ENCODE measurements around the gene UMOD.

Gene UMOD

DNA sequence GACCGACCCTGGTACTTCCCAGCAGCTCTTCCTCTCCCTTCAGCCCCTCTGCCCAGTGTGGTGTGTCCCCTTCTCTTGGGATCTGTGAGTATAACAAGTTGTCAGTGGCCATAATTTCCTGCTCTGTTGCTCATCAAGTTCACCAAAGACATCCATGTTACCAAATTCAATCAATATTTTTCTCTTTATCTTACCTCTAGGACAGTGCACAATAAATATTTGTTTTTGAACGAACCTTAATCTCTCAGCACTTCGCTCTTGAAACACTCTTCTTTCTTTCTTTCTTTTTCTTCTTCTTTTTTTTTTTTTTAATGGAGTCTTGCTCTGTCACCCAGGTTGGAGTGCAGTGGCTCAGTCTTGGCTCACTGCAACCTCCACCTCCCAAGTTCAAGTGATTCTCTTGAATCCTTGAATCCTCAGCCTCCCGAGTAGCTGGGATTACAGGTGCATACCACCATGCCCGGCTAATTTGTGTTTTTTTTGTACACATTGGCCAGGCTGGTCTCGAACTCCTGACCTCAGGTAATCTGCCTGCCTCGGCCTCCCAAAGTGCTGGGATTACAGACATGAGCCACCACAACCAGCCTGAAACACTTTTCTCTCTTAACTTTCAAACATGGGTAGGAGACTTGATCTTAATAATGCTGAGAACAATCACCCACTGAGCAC is 2.7 kb upstream of the UMOD start:
- no peaks in the 10 kb centered on the region for H3K36me3 ChIP-seq (ENCODE audit: control insufficient read depth, insufficient read depth, low read length)
- H3K4me3 ChIP-seq (ENCODE audit: low read depth, low read length) = no peak overlapping the region
- no peaks in the 10 kb centered on the region for H3K9me3 ChIP-seq (ENCODE audit: control insufficient read depth, insufficient read depth, low read length)
- peaks cover under 1% of the 10 kb centered on the region for H3K27me3 ChIP-seq (ENCODE audit: control insufficient read depth, insufficient read depth, low read length)
- no peaks in the 10 kb centered on the region for H3K4me1 ChIP-seq (ENCODE audit: control insufficient read depth, insufficient read depth, low read length)
- no peak overlapping the region for H3K9ac ChIP-seq (ENCODE audit: low read depth, low read length)

DNA sequence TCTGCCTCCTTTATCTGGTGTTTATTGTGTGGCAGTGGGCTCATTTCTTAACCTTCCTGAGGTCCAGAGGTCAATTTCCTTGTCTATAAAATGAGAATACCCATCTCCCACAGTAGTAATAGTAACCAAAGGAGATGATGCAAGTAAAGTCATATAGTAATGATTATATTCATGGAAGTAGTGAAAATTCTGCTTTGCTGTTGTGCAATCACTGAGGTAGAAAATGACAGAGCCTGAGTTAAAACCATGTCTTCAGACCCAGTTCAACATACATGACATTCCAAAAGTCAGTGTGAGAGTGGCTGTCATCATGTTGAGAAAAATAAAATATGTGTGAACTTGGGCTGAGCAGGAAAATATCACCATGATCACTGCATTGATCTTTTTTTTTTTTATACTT is 864 bp upstream of the UMOD start:
- Histone ChIP-seq H3K9me3 (ENCODE audit: control insufficient read depth, insufficient read depth, low read length) (no peaks in the 10 kb centered on the region), H3K9ac (ENCODE audit: low read depth, low read length) (no peak overlapping the region), H3K4me3 (ENCODE audit: low read depth, low read length) (no peak overlapping the region), H3K36me3 (ENCODE audit: control insufficient read depth, insufficient read depth, low read length) (no peaks in the 10 kb centered on the region), H3K4me1 (ENCODE audit: control insufficient read depth, insufficient read depth, low read length) (no peaks in the 10 kb centered on the region), H3K27me3 (ENCODE audit: control insufficient read depth, insufficient read depth, low read length) (no peaks in the 10 kb centered on the region)

- no peak overlapping the region for H3K4me3 ChIP-seq (ENCODE audit: low read depth, low read length)
- no peaks in the 10 kb centered on the region for H3K4me1 ChIP-seq (ENCODE audit: control insufficient read depth, insufficient read depth, low read length)
- no peak overlapping the region for H3K9ac ChIP-seq (ENCODE audit: low read depth, low read length)
- H3K27me3 ChIP-seq (ENCODE audit: control insufficient read depth, insufficient read depth, low read length) = no peaks in the 10 kb centered on the region
- H3K36me3 ChIP-seq (ENCODE audit: control insufficient read depth, insufficient read depth, low read length) = no peaks in the 10 kb centered on the region
- H3K9me3 ChIP-seq (ENCODE audit: control insufficient read depth, insufficient read depth, low read length) = no peaks in the 10 kb centered on the region
Observed at GRCh38 chr16:20349615-20350014, 2.9 kb downstream of the UMOD start.

DNA sequence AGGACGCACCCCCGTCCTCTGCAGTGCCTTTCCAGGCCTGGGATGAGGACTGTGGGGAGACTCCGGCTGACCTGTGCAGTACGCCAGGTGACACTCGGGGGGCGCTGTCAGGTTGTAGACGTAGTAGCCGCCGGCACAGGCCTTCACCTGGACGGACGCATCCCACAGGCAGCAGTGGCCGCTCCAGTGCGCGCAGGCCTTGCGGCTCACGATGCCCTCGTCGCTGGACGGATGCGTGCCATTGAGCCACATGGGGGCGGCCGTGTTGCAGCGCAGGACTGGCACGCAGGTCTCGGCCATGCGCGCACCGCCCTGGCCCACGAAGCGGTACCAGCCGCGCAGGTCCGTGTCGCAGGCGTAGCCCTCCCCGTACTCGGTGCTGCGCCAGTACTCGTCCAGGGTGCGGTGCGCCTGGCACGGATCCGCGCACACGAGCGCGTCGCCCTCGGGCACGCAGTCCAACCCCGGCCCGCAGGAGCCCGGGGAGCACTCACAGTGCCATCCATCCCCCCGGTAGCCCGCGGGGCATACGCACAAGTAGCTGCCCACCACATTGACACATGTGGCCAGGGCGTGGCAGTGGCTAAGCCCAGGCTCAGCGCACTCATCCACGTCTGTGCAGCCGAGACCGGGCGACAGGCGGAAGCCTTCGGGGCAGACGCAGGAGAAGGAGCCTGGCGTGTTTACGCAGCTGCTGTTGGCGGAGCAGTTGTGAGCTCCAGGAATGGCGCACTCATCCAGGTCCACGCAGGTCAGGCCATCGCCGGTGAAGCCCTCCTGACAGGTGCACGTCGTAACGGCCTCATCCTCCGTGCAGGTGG is 3.9 kb downstream of the UMOD start:
- H3K36me3 ChIP-seq (ENCODE audit: control insufficient read depth, insufficient read depth, low read length) = no peaks in the 10 kb centered on the region
- H3K4me3 ChIP-seq (ENCODE audit: low read depth, low read length) = no peak overlapping the region
- no peaks in the 10 kb centered on the region for H3K27me3 ChIP-seq (ENCODE audit: control insufficient read depth, insufficient read depth, low read length)
- no peak overlapping the region for H3K9ac ChIP-seq (ENCODE audit: low read depth, low read length)
- no peaks in the 10 kb centered on the region for H3K9me3 ChIP-seq (ENCODE audit: control insufficient read depth, insufficient read depth, low read length)
- H3K4me1 ChIP-seq (ENCODE audit: control insufficient read depth, insufficient read depth, low read length) = no peaks in the 10 kb centered on the region

- H3K27me3 ChIP-seq (ENCODE audit: control insufficient read depth, insufficient read depth, low read length) = no peaks in the 10 kb centered on the region
- H3K9me3 ChIP-seq (ENCODE audit: control insufficient read depth, insufficient read depth, low read length) = no peaks in the 10 kb centered on the region
- H3K36me3 ChIP-seq (ENCODE audit: control insufficient read depth, insufficient read depth, low read length) = no peaks in the 10 kb centered on the region
- H3K4me3 ChIP-seq (ENCODE audit: low read depth, low read length) = no peak overlapping the region
- H3K4me1 ChIP-seq (ENCODE audit: control insufficient read depth, insufficient read depth, low read length) = no peaks in the 10 kb centered on the region
- H3K9ac ChIP-seq (ENCODE audit: low read depth, low read length) = no peak overlapping the region
Observed at GRCh38 chr16:20347666-20348364, 4.7 kb downstream of the UMOD start.

DNA sequence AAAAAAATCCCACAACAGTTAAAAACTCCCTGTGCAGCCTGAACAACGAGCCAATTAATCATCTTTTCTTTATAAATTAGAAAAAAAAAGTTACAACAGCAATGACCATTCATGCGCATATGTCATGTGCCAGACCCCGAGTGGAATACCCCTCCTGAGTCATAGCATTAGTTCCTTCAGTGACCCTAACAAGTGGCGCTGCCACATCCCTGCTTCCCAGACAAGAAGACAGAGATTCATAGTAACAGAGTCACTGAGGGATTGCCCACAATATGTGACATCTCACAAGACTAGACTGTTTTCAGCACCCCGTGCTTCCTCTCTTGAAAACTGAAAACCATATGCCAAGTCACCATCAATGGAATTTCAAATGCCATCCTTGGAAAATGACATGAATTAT is 7.9 kb downstream of the UMOD start:
- H3K9ac ChIP-seq (ENCODE audit: low read depth, low read length) = no peak overlapping the region
- no peaks in the 10 kb centered on the region for H3K36me3 ChIP-seq (ENCODE audit: control insufficient read depth, insufficient read depth, low read length)
- no peaks in the 10 kb centered on the region for H3K4me1 ChIP-seq (ENCODE audit: control insufficient read depth, insufficient read depth, low read length)
- H3K4me3 ChIP-seq (ENCODE audit: low read depth, low read length) = no peak overlapping the region
- no peaks in the 10 kb centered on the region for H3K27me3 ChIP-seq (ENCODE audit: control insufficient read depth, insufficient read depth, low read length)
- H3K9me3 ChIP-seq (ENCODE audit: control insufficient read depth, insufficient read depth, low read length) = no peaks in the 10 kb centered on the region

- Histone ChIP-seq H3K9ac (ENCODE audit: low read depth, low read length) (no peak overlapping the region), H3K4me3 (ENCODE audit: low read depth, low read length) (no peak overlapping the region), H3K4me1 (ENCODE audit: control insufficient read depth, insufficient read depth, low read length) (peaks cover 5% of the 10 kb centered on the region)
Observed at GRCh38 chr16:20339744-20340143, 12.8 kb downstream of the UMOD start.

GRCh38 chr16:20336955-20337354 is 15.6 kb downstream of the UMOD start:
- Histone ChIP-seq H3K27me3 (ENCODE audit: control insufficient read depth, insufficient read depth, low read length) (no peaks in the 10 kb centered on the region), H3K36me3 (ENCODE audit: control insufficient read depth, insufficient read depth, low read length) (no peaks in the 10 kb centered on the region), H3K4me1 (ENCODE audit: control insufficient read depth, insufficient read depth, low read length) (peaks cover 5% of the 10 kb centered on the region), H3K9me3 (ENCODE audit: control insufficient read depth, insufficient read depth, low read length) (no peaks in the 10 kb centered on the region), H3K4me3 (ENCODE audit: low read depth, low read length) (no peak overlapping the region), H3K9ac (ENCODE audit: low read depth, low read length) (no peak overlapping the region)

More at GRCh38 chr16:20339744-20340143, 12.8 kb downstream of the UMOD start:
- no peaks in the 10 kb centered on the region for H3K36me3 ChIP-seq (ENCODE audit: control insufficient read depth, insufficient read depth, low read length)
- H3K27me3 ChIP-seq (ENCODE audit: control insufficient read depth, insufficient read depth, low read length) = no peaks in the 10 kb centered on the region
- H3K9me3 ChIP-seq (ENCODE audit: control insufficient read depth, insufficient read depth, low read length) = no peaks in the 10 kb centered on the region

GRCh38 chr16:20334396-20334795 is 18.1 kb downstream of the UMOD start:
- Histone ChIP-seq H3K4me3 (ENCODE audit: low read depth, low read length) (no peak overlapping the region), H3K9me3 (ENCODE audit: control insufficient read depth, insufficient read depth, low read length) (no peaks in the 10 kb centered on the region), H3K27me3 (ENCODE audit: control insufficient read depth, insufficient read depth, low read length) (no peaks in the 10 kb centered on the region), H3K4me1 (ENCODE audit: control insufficient read depth, insufficient read depth, low read length) (peaks cover 5% of the 10 kb centered on the region), H3K9ac (ENCODE audit: low read depth, low read length) (no peak overlapping the region), H3K36me3 (ENCODE audit: control insufficient read depth, insufficient read depth, low read length) (no peaks in the 10 kb centered on the region)

GRCh38 chr16:20333120-20333519 is 19.4 kb downstream of the UMOD start:
- Histone ChIP-seq H3K27me3 (ENCODE audit: control insufficient read depth, insufficient read depth, low read length) (no peaks in the 10 kb centered on the region), H3K4me3 (ENCODE audit: low read depth, low read length) (no peak overlapping the region), H3K9me3 (ENCODE audit: control insufficient read depth, insufficient read depth, low read length) (no peaks in the 10 kb centered on the region), H3K36me3 (ENCODE audit: control insufficient read depth, insufficient read depth, low read length) (no peaks in the 10 kb centered on the region), H3K9ac (ENCODE audit: low read depth, low read length) (no peak overlapping the region), H3K4me1 (ENCODE audit: control insufficient read depth, insufficient read depth, low read length) (peaks cover 5% of the 10 kb centered on the region)

DNA sequence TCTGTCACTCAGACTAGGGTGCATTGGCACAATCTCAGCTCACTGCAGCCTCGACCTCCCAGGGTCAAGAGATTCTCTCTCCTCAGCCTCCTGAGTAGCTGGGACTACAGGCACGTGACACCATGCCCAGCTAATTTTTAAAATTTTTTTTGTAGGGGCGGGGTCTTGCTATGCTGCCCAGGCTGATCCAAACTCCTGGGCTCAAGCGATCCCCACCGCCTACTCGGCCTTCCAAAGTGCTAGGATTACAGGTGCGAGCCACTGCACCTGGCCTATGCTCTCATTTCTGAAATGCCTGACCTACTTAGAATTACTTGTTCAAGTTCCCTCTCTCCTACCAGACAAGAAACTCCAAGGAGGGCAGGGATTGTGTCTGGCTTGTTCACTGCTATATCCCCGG is 20.1 kb downstream of the UMOD start:
- peaks cover 5% of the 10 kb centered on the region for H3K4me1 ChIP-seq (ENCODE audit: control insufficient read depth, insufficient read depth, low read length)
- no peaks in the 10 kb centered on the region for H3K27me3 ChIP-seq (ENCODE audit: control insufficient read depth, insufficient read depth, low read length)
- H3K9me3 ChIP-seq (ENCODE audit: control insufficient read depth, insufficient read depth, low read length) = no peaks in the 10 kb centered on the region
- H3K36me3 ChIP-seq (ENCODE audit: control insufficient read depth, insufficient read depth, low read length) = no peaks in the 10 kb centered on the region
- H3K4me3 ChIP-seq (ENCODE audit: low read depth, low read length) = no peak overlapping the region
- H3K9ac ChIP-seq (ENCODE audit: low read depth, low read length) = no peak overlapping the region

DNA sequence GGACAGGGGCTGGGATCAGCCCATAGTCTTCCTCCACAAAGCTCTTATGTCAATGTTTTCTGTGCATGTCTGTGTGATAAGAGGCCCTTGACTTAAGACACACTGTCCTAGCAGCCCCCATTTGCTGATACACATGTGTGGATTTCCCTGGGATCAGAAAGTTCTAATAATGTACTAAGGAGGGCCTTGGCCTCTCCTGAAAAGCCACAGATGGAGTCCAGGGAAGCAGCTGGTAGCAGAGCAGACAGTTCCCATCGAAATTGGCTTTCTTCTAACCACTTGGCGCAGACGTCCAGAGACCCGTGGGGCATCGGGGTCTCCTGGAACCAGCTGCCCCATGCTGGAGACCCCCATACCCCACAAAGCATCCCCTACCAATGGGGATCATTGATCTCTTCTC is 20.9 kb downstream of the UMOD start:
- H3K9me3 ChIP-seq (ENCODE audit: control insufficient read depth, insufficient read depth, low read length) = no peaks in the 10 kb centered on the region
- no peak overlapping the region for H3K4me3 ChIP-seq (ENCODE audit: low read depth, low read length)
- H3K36me3 ChIP-seq (ENCODE audit: control insufficient read depth, insufficient read depth, low read length) = no peaks in the 10 kb centered on the region
- no peak overlapping the region for H3K9ac ChIP-seq (ENCODE audit: low read depth, low read length)
- H3K4me1 ChIP-seq (ENCODE audit: control insufficient read depth, insufficient read depth, low read length) = no peaks in the 10 kb centered on the region
- no peaks in the 10 kb centered on the region for H3K27me3 ChIP-seq (ENCODE audit: control insufficient read depth, insufficient read depth, low read length)
